Measurements from ENCODE around the gene CLK2. TPM values are rescaled to one million over a fixed set of nuclear protein-coding genes. Genes with fewer than 3 reads are reported as not detected.
A peak's percentile ranks its signal among the peaks of the same experiment; 100 is the strongest.

Gene CLK2
- total RNA-seq, 2 donors from 2014 or later: 36.6 to 40.7 TPM

DNA sequence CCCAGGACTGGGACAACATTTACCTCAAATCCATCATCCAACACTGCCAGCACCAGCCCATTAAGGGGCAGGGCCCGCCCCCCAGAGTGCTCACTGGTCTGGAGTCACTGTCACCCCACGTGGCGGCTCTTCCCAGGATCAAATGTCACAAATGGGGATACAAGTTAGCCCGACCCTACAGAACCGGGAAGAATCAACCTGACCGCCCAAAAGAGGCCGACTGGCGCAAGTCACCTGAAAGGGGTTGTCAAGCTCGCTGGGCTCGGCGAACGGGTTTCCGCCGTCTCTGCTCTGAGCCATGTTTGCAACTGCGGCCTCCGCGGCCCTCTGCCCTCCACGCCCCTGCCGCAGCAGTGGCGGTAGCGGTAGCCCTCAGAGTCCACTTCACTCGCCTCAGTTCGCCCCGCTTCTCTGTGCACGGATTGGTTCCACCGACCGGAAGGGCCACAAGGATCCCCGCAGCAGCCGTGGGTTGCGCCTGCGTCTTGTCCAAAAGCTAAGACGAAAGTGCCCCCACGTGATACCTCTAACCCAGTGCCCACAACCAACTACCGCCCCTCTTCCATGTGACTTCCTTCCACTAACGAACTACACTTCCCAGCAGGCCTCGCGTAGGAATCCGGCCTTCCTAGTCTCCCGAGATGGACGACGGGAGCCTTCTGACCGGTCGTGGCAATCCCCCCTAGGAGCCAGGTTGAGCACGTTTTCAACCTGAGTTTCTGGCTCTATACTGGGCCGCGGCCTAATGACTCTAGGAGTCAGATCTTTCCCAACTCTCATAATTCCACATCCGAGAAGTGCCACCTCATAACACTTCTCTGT lies 11.2 kb downstream of the CLK2 start, which contains the start of gene SCAMP3:
Gene SCAMP3 (minus strand): TSS at position 509 of the 822 bp plus-strand sequence. CDS start 209 bp downstream, at position 300.
- TF ChIP-seq POLR2A (IDR thresholded peaks at IDR 0.05): peak; percentile 45 to 83 (median 80)
- TF ChIP-seq, protein P1, sequence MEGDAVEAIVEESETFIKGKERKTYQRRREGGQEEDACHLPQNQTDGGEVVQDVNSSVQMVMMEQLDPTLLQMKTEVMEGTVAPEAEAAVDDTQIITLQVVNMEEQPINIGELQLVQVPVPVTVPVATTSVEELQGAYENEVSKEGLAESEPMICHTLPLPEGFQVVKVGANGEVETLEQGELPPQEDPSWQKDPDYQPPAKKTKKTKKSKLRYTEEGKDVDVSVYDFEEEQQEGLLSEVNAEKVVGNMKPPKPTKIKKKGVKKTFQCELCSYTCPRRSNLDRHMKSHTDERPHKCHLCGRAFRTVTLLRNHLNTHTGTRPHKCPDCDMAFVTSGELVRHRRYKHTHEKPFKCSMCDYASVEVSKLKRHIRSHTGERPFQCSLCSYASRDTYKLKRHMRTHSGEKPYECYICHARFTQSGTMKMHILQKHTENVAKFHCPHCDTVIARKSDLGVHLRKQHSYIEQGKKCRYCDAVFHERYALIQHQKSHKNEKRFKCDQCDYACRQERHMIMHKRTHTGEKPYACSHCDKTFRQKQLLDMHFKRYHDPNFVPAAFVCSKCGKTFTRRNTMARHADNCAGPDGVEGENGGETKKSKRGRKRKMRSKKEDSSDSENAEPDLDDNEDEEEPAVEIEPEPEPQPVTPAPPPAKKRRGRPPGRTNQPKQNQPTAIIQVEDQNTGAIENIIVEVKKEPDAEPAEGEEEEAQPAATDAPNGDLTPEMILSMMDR (IDR thresholded peaks at IDR 0.05): peak in 1 of 7 experiments; percentile 14
- ATAC-seq (peak; percentile 99), DNase-seq (peak; percentile 94 to 98 (median 96))
- WGBS, 2 donors: 0 to 1% methylated on average over 24 to 47 of the region's 47 CpGs
- Histone ChIP-seq H3K9me3 (no peaks in the 10 kb centered on the region), H3K27ac (peak within 1 kb of the TSS; percentile 19 to 80 (median 71)), H3K4me3 (peak within 1 kb of the TSS; percentile 24 to 52), H3K36me3 (replicated peaks in 1 of 2; ENCODE audit: insufficient read depth in 1 of 2, low read depth in 2 of 2) (peaks cover 0 to 24% of the 10 kb centered on the region in 2 donors), H3K27me3 (no peaks in the 10 kb centered on the region), H3K4me1 (peaks cover 24% of the 10 kb centered on the region)
- intact Hi-C loops (cut with DNase I): no loop called here

DNA sequence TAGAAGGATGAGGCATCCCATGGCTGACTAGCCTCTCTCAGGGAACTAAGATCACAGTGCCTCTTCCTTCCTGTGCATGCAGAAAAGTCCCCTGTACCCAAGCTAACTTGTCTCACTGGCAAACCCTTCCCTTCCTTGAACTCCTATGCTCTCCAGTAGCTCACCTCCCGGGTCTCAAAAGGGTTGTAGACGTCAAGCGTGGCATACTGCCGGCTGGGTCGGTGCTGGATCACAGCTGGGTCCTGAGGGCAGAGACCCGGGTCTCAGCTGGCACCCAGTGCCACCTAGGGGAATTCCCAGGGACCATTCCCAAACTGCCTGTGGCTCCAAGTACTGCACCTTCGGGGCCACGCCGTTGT lies 11.8 kb downstream of the CLK2 start:
- TF ChIP-seq POLR2A (IDR thresholded peaks at IDR 0.05): no peak
- TF ChIP-seq, protein P1 (IDR thresholded peaks at IDR 0.05): peak in 2 of 7 experiments; percentile 9 to 14
- Histone ChIP-seq H3K36me3 (replicated peaks in 1 of 2; ENCODE audit: insufficient read depth in 1 of 2, low read depth in 2 of 2) (peaks cover 0 to 18% of the 10 kb centered on the region in 2 donors), H3K4me1 (peaks cover 24% of the 10 kb centered on the region), H3K4me3 (peak overlapping the region; percentile 24 to 52), H3K27me3 (no peaks in the 10 kb centered on the region), H3K9me3 (no peaks in the 10 kb centered on the region), H3K27ac (peak overlapping the region; percentile 19 to 80 (median 71))
- DNase-seq (peak in 1 of 4 donors; percentile 29), ATAC-seq (peak; percentile 3)
- intact Hi-C loops (cut with DNase I): no loop called here
- WGBS, 2 donors: 0 to 1% methylated on average over 9 of the region's 9 CpGs

DNA sequence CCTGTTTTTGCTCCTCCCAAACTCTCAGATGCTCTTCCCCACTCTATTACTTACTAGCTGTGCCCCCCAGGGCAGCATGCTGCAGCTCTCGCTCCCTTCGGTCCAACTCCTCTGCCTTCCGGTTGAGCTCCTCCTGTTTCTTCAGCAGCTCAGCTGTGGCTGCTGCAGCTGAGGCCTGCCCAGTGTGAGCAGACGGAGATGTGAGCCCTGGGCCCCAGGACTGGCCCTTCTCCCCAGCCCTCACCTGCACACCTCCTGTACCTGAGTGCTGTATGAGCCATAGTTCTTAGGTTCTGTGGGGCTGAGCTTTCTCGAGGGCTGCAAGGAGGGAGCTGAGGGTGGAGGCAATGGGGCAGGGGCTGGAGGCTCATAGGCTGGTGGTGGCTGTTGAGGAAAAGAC lies 13.0 kb downstream of the CLK2 start:
- 94 to 100% methylated on average over 5 of the region's 5 CpGs for WGBS, 2 donors
- ATAC-seq (no peak), DNase-seq (no peak)
- H3K27ac ChIP-seq: no peak overlapping the region
- no peaks in the 10 kb centered on the region for H3K27me3 ChIP-seq
- H3K4me3 ChIP-seq: no peak overlapping the region
- peaks cover 0 to 13% of the 10 kb centered on the region in 2 donors for H3K36me3 ChIP-seq (replicated peaks in 1 of 2; ENCODE audit: insufficient read depth in 1 of 2, low read depth in 2 of 2)
- H3K4me1 ChIP-seq: peaks cover 33% of the 10 kb centered on the region
- no peaks in the 10 kb centered on the region for H3K9me3 ChIP-seq
- intact Hi-C loops (cut with DNase I): no loop called here
- no peak for TF ChIP-seq POLR2A (IDR thresholded peaks at IDR 0.05)
- TF ChIP-seq, protein P1 (IDR thresholded peaks at IDR 0.05): no peak

DNA sequence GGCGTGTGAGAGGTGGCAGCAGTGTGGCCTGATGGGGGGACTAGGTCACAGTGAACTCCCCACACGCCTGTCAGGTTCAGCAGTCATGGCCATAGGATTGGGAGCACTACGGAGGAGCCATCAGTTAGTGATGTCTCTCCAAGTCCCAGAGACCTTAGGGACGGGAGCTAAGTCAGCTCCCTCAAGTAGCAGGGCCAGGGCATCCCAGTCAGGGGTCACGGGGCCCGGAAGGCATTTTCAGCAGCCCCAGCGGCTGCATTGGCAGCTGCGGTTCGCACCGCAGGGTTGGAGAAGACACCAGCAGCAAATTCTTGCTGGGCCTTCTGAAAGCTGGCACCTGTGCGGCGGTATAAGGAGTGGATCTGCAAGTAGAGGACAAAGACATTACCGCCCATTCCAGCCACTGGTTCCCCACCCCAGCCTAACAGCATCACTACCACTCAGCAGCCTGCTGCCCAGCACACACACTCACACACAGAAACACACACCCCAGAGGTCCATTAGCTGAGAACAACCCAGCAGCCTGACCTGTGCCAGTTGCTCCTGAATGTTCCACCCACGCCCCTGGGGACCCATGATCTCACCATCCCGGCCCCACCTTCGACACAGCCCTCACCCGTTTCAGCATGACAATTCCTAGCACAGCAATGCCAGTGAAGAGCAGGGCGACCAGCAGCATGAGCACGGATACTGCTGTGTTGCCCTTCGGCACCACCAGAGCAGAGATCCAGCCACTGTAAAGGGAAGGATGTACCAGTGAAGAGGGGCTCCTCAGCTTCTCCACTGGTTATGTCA lies 17.0 kb downstream of the CLK2 start:
- WGBS, 2 donors: 74 to 81% methylated on average over 17 to 20 of the region's 20 CpGs
- Histone ChIP-seq H3K27me3 (no peaks in the 10 kb centered on the region), H3K4me3 (no peak overlapping the region), H3K9me3 (no peaks in the 10 kb centered on the region), H3K4me1 (peaks cover 37% of the 10 kb centered on the region), H3K36me3 (replicated peaks in 1 of 2; ENCODE audit: insufficient read depth in 1 of 2, low read depth in 2 of 2) (peaks cover 0 to 4% of the 10 kb centered on the region in 2 donors), H3K27ac (peak overlapping the region; percentile 75 to 87 (median 82))
- DNase-seq: no peak
- no peak for ATAC-seq
- intact Hi-C loops (cut with DNase I): loop anchor here (10.0 kb wide), 1 partner anchor 339 kb away; no protein-coding TSS in a partner anchor
- TF ChIP-seq, protein P1 (IDR thresholded peaks at IDR 0.05): no peak
- no peak for TF ChIP-seq POLR2A (IDR thresholded peaks at IDR 0.05)

Data from body of pancreas (tissue), 4 donors.